GM12878 (cell line): ENCODE measurements around the gene TMOD2. TPM values are rescaled to one million over a fixed set of nuclear protein-coding genes. Genes with fewer than 3 reads are reported as not detected.

Experiments used
- ATAC-seq: fragments of 200-7000 bp; cut with Tn5 transposase; 3 replicates; pipeline ENCODE4 v1.9.1; 2020; ENCODE audit warnings: mild to moderate bottlenecking, moderate library complexity
- BruUV-seq: library from RNA; stranded (reverse); fragments of 400-500 nt; replicated peaks from 2 replicates; lab custom pipeline; 2021; lab: Mats Ljungman, UMichigan
- CTCF ChIA-PET: fragments of 300-600 bp; sonication (Branson Sonifier 250); formaldehyde crosslinking; extraction: SDS; loops from one replicate; lab custom pipeline; 2021; ENCODE audit warnings: inconsistent platforms; lab: Yijun Ruan, JAX
- POLR2A ChIA-PET: fragments of 350-600 bp; formaldehyde crosslinking; extraction: SDS; loops from one replicate; lab custom pipeline; 2021; ENCODE audit warnings: inconsistent platforms; lab: Charles Lee
- RAD21 ChIA-PET: fragments of 300-600 bp; sonication (Branson Sonifier 250); formaldehyde crosslinking; loops from one replicate; lab custom pipeline; 2023; ENCODE audit warnings: antibody characterized with exemption; ENCODE audit not compliant: unreplicated experiment; lab: Charles Lee
- SMC1A ChIA-PET: fragments of 300-600 bp; sonication (Branson Sonifier 250); formaldehyde crosslinking; loops from one replicate; lab custom pipeline; 2023; ENCODE audit not compliant: unreplicated experiment, uncharacterized antibody; lab: Charles Lee
- DNase-seq: peaks from one replicate; pipeline ENCODE4 v3.0.0-alpha.2; 2011; ENCODE audit warnings: low read depth, low spot score
- FAIRE-seq: peaks from 3 replicates; lab custom pipeline; 2011; peaks lifted over from hg19 to GRCh38; lab: Jason Lieb, UNC
- H2AFZ ChIP-seq: 2 replicates; pipeline ENCODE4 v1.6.0; 2011; ENCODE audit warnings: low read depth, low read length, control low read depth; ENCODE audit not compliant: control insufficient read depth
- H3K27ac ChIP-seq: 2 replicates; pipeline ENCODE4 v1.5.1; 2011; ENCODE audit warnings: control low read depth; ENCODE audit not compliant: control insufficient read depth, insufficient read depth
- H3K27me3 ChIP-seq, 2 experiments: replicated peaks in 1 of 2; 2 replicates each; pipeline versions ENCODE4 v1.6.0 to v1.6.1; 2011; ENCODE audit warnings: low read length in 1 of 2; ENCODE audit not compliant: control insufficient read depth in 2 of 2, insufficient read depth in 2 of 2
- H3K36me3 ChIP-seq, 2 experiments: 2 replicates each; pipeline ENCODE4 v1.5.1; 2011; ENCODE audit warnings: low read length in 1 of 2; ENCODE audit not compliant: control insufficient read depth in 2 of 2, insufficient read depth in 2 of 2
- H3K4me1 ChIP-seq: 2 replicates; pipeline ENCODE4 v1.6.1; 2011; ENCODE audit warnings: mild to moderate bottlenecking, low read length, moderate library complexity, mixed read lengths; ENCODE audit not compliant: control insufficient read depth, insufficient read depth
- H3K4me2 ChIP-seq: 2 replicates; pipeline ENCODE4 v1.6.0; 2011; ENCODE audit warnings: control low read depth; ENCODE audit not compliant: control insufficient read depth, insufficient read depth
- H3K4me3 ChIP-seq: fragments of 200-600 bp; sonication (generic); 2 replicates; pipeline ENCODE4 v1.5.1; 2016
- H3K79me2 ChIP-seq: 2 replicates; pipeline ENCODE4 v1.6.0; 2011; ENCODE audit warnings: low read length; ENCODE audit not compliant: control insufficient read depth, insufficient read depth
- H3K9ac ChIP-seq: 2 replicates; pipeline ENCODE4 v1.8.0; 2011; ENCODE audit warnings: low read length, control low read depth, mixed read lengths; ENCODE audit not compliant: control insufficient read depth, insufficient read depth
- H3K9me3 ChIP-seq: replicated peaks from 3 replicates; pipeline ENCODE4 v1.5.1; 2011; ENCODE audit warnings: mild to moderate bottlenecking, low read length; ENCODE audit not compliant: control insufficient read depth, insufficient read depth
- H4K20me1 ChIP-seq: 2 replicates; pipeline ENCODE4 v1.6.0; 2011; ENCODE audit not compliant: control insufficient read depth, insufficient read depth
- BRCA1 ChIP-seq: IDR thresholded peaks from 2 replicates; pipeline ENCODE4 v1.6.1; 2011; ENCODE audit warnings: low read depth, low read length, improper control_type of control experiment
- CBFB ChIP-seq: IDR thresholded peaks from 2 replicates; pipeline ENCODE4 v1.6.1; 2016; ENCODE audit warnings: antibody characterized with exemption, low read depth
- CBX5 ChIP-seq: sonication (generic); IDR thresholded peaks from 2 replicates; pipeline ENCODE4 v1.6.1; 2016; ENCODE audit warnings: low read depth, moderate library complexity, mild to moderate bottlenecking, inconsistent platforms
- CEBPB ChIP-seq, 2 experiments: fragments of 150-350 bp in 1 of 2; IDR thresholded peaks; 2 replicates each; pipeline ENCODE4 v1.6.1; 2012 to 2014; ENCODE audit warnings: low read depth in 2 of 2, low read length in 2 of 2, borderline replicate concordance in 1 of 2, inconsistent platforms in 1 of 2
- E4F1 ChIP-seq: fragments of 450-650 bp; IDR thresholded peaks from 2 replicates; pipeline ENCODE4 v1.6.1; 2018; ENCODE audit warnings: borderline replicate concordance, mild to moderate bottlenecking; ENCODE audit not compliant: partially characterized antibody
- EP300 ChIP-seq, 2 experiments: fragments of 150-350 bp in 1 of 2; IDR thresholded peaks; 2 replicates each; pipeline ENCODE4 v1.6.1; 2011 to 2012; ENCODE audit warnings: low read depth in 2 of 2, low read length in 2 of 2, borderline replicate concordance in 1 of 2, improper control_type of control experiment in 1 of 2, inconsistent platforms in 1 of 2; ENCODE audit not compliant: control insufficient read depth in 1 of 2
- GATAD2B ChIP-seq: fragments of 450-650 bp; conservative IDR thresholded peaks from 2 replicates; pipeline ENCODE4 v1.6.1; 2017; ENCODE audit warnings: low read depth, mild to moderate bottlenecking, moderate library complexity
- NKRF ChIP-seq: fragments of 450-650 bp; conservative IDR thresholded peaks from 2 replicates; pipeline ENCODE4 v1.6.1; 2017; ENCODE audit warnings: mild to moderate bottlenecking, moderate library complexity
- RB1 ChIP-seq: fragments of 450-650 bp; formaldehyde crosslinking; IDR thresholded peaks from 2 replicates; pipeline ENCODE4 v1.6.1; 2017; ENCODE audit warnings: mild to moderate bottlenecking, borderline replicate concordance
- SIN3A ChIP-seq: IDR thresholded peaks from 2 replicates; pipeline ENCODE4 v1.6.1; 2012; ENCODE audit warnings: low read depth, low read length, improper control_type of control experiment
- ZBTB40 ChIP-seq: fragments of 450-650 bp; IDR thresholded peaks from 2 replicates; pipeline ENCODE4 v1.6.1; 2016; ENCODE audit warnings: mild to moderate bottlenecking, moderate library complexity, borderline replicate concordance
- WGBS: methylation state at CpG from one replicate; pipeline ENCODE4 v1.1.6; 2016; ENCODE audit warnings: low lambda C conversion rate; ENCODE audit not compliant: insufficient replicate concordance, insufficient coverage; ENCODE audit errors: missing lambda C conversion rate; 5-methylcytosine and 5-hydroxymethylcytosine counted together
- in situ Hi-C: fragments of 300-500 bp; cut with MboI; formaldehyde crosslinking; loops from 9 replicates; pipeline ENCODE4 v1.14.3; 2018; ENCODE audit warnings: mixed read lengths
- intact Hi-C: fragments of 100-400 bp; cut with micrococcal nuclease; formaldehyde crosslinking; loops from one replicate; pipeline ENCODE4 v1.14.2; 2022; ENCODE audit not compliant: unreplicated experiment
- polyA plus RNA-seq, 11 experiments: library from polyadenylated mRNA; depleted of rRNA in 4 of 11; unstranded in 6 of 11; stranded (reverse) in 5 of 11; fragments of >200 nt; fragmentation: Nextera tagmentation in 4 of 11; fragmentation: Illumina TruSeq in 1 of 11; extraction: Ambion mirVana in 4 of 11; extraction: Trizol in 1 of 11; gene quantifications; 1 replicate in 1 of 11; 2 replicates in 10 of 11; pipeline versions ENCODE4 v1.2.1 to v1.2.3, GENCODE V29; 2011 to 2016; ENCODE audit warnings: inconsistent platforms in 2 of 11, missing spikeins in 2 of 11, low read depth in 1 of 11
- total RNA-seq, 4 experiments: library from RNA; depleted of rRNA in 3 of 4; stranded (reverse); fragments of >200 nt in 3 of 4; fragmentation: Illumina TruSeq in 1 of 4; extraction: Trizol in 1 of 4; gene quantifications; 2 replicates each; pipeline versions ENCODE4 v1.2.1 to v1.2.3, GENCODE V29; 2013 to 2021

The TMOD2 gene
- total and polyA plus RNA-seq, 10 of the 15 experiments (the other 5 are each of a cell fraction or from before 2014, with no cell fraction given), result 0.61 to 15.2 (median 6.3) TPM

GRCh38 chr15:51731549-51732267, 19.7 kb upstream of the TMOD2 start:
- ATAC-seq, result peak; percentile 61
- Histone ChIP-seq H3K4me2 (peak overlapping the region; percentile 84), H3K27ac (peak overlapping the region; percentile 94), H3K4me3 (peak overlapping the region; percentile 63), H2AFZ (peak overlapping the region; percentile 71), H3K9me3 (no peaks in the 10 kb centered on the region), H3K36me3 (peaks cover 0 to 7% of the 10 kb centered on the region in 2 experiments; a peak in 1 of 4 replicates), H3K27me3 (no peaks in the 10 kb centered on the region), H3K9ac (peak overlapping the region; percentile 45), H3K79me2 (peaks cover 88% of the 10 kb centered on the region), H4K20me1 (peaks cover 3% of the 10 kb centered on the region; the same call in 1 of the 2 replicates), H3K4me1 (peaks cover 57% of the 10 kb centered on the region)
- POLR2A ChIA-PET, result interaction anchor here (0.8 to 1.0 kb wide), 3 partner anchors 24 to 110 kb away, joined by 3 to 5 read pairs (median 3); partner anchors contain the start of gene DMXL2
- in situ Hi-C loops, result no loop called here
- peak; percentile 90 for DNase-seq
- CTCF ChIA-PET, result interaction anchor here (1.2 to 10.1 kb wide), 6 partner anchors 12 to 496 kb away, joined by 3 to 136 read pairs (median 5); no protein-coding TSS in a partner anchor
- no TSS peak for BruUV-seq
- SMC1A ChIA-PET, result interaction anchor here (0.7 to 7.0 kb wide), 13 partner anchors 16 to 489 kb away, joined by 3 to 52 read pairs (median 3); partner anchors contain the start of gene DMXL2
- peak; percentile 77 for FAIRE-seq
- WGBS, result 3% methylated on average over 5 of the region's 5 CpGs
- RAD21 ChIA-PET, result interaction anchor here (1.0 to 4.6 kb wide), 5 partner anchors 45 to 274 kb away, joined by 3 to 29 read pairs (median 21); partner anchors contain the start of gene DMXL2
- intact Hi-C loops, result loop anchor here (1.0 to 10.0 kb wide), 4 partner anchors 21 to 373 kb away; partner anchors contain the start of gene DMXL2
- TF ChIP-seq ZBTB40 (peak; percentile 34; the same call in 1 of the 2 replicates), SIN3A (no peak), CBFB (no peak; the same call in 1 of the 2 replicates), GATAD2B (peak; percentile 77; the same call in 1 of the 2 replicates), E4F1 (no peak), BRCA1 (no peak), EP300 (IDR thresholded peaks at IDR 0.05; ENCODE audit: borderline replicate concordance in 1 of 2, control insufficient read depth in 1 of 2, low read depth in 2 of 2, low read length in 2 of 2) (peak; percentile 49 to 70; a peak in 3 of 4 replicates), NKRF (no peak), CBX5 (no peak), CEBPB (IDR thresholded peaks at IDR 0.05; ENCODE audit: borderline replicate concordance in 1 of 2, low read depth in 2 of 2, low read length in 2 of 2) (peak in 1 of 2 experiments; percentile 67; a peak in 1 of 4 replicates), RB1 (no peak)
